SK-N-SH treated with all-trans-retinoic acid at 6 μM for 48 hours (cell line): ENCODE data around the gene TLL2.
A peak's percentile ranks its signal among the peaks of the same experiment; 100 is the strongest.

ENCODE experiments used
- ATAC-seq: fragments of 200-7000 bp; cut with Tn5 transposase; 3 replicates; pipeline ENCODE4 v1.9.1; 2020; ENCODE audit warnings: mild to moderate bottlenecking, moderate library complexity
- ARNTL ChIP-seq: fragments of 450-650 bp; formaldehyde crosslinking; IDR thresholded peaks from 2 replicates; pipeline ENCODE4 v1.5.0; 2020; ENCODE audit warnings: low read depth, mild to moderate bottlenecking, moderate library complexity, borderline replicate concordance
- CREB5 ChIP-seq: fragments of 250-450 bp; sonication (Bioruptor Pico); IDR thresholded peaks from 2 replicates; pipeline ENCODE4 v1.5.1; 2020; ENCODE audit warnings: low read depth, mild to moderate bottlenecking, moderate library complexity
- CSDC2 ChIP-seq: fragments of 250-450 bp; sonication (Bioruptor Pico); IDR thresholded peaks from 2 replicates; pipeline ENCODE4 v1.5.0; 2020; ENCODE audit warnings: mild to moderate bottlenecking, moderate library complexity
- CSRNP3 ChIP-seq: fragments of 250-450 bp; sonication (Bioruptor Pico); IDR thresholded peaks from 2 replicates; pipeline ENCODE4 v1.5.1; 2021; ENCODE audit warnings: mild to moderate bottlenecking, moderate library complexity
- ESRRG ChIP-seq: fragments of 250-450 bp; sonication (Bioruptor Pico); IDR thresholded peaks from 2 replicates; pipeline ENCODE4 v1.6.1; 2021; ENCODE audit warnings: mild to moderate bottlenecking
- GLIS3 ChIP-seq: fragments of 250-450 bp; sonication (Bioruptor Pico); IDR thresholded peaks from 2 replicates; pipeline ENCODE4 v1.5.0; 2020; ENCODE audit warnings: mild to moderate bottlenecking, moderate library complexity
- OSR1 ChIP-seq: fragments of 250-450 bp; sonication (Bioruptor Pico); IDR thresholded peaks from 2 replicates; pipeline ENCODE4 v1.8.0; 2022; ENCODE audit warnings: moderate library complexity, mild to moderate bottlenecking, inconsistent platforms
- PPARA ChIP-seq: fragments of 250-450 bp; sonication (Bioruptor Pico); IDR thresholded peaks from 2 replicates; pipeline ENCODE4 v1.5.0; 2020; ENCODE audit warnings: mild to moderate bottlenecking, borderline replicate concordance
- RARB ChIP-seq: fragments of 250-450 bp; sonication (Bioruptor Pico); IDR thresholded peaks from 2 replicates; pipeline ENCODE4 v1.8.0; 2021; ENCODE audit warnings: mild to moderate bottlenecking, moderate library complexity
- SNAI2 ChIP-seq: fragments of 250-450 bp; sonication (Bioruptor Pico); IDR thresholded peaks from 2 replicates; pipeline ENCODE4 v1.5.0; 2020; ENCODE audit warnings: mild to moderate bottlenecking, moderate library complexity
- TCF4 ChIP-seq: fragments of 250-450 bp; sonication (Bioruptor Pico); IDR thresholded peaks from 2 replicates; pipeline ENCODE4 v1.8.0; 2021; ENCODE audit warnings: mild to moderate bottlenecking, moderate library complexity, borderline replicate concordance
- TOX ChIP-seq: fragments of 250-450 bp; sonication (Bioruptor Pico); IDR thresholded peaks from 2 replicates; pipeline ENCODE4 v1.8.0; 2021; ENCODE audit warnings: mild to moderate bottlenecking, moderate library complexity, borderline replicate concordance
- ZC3H10 ChIP-seq: fragments of 250-450 bp; sonication (Bioruptor Pico); IDR thresholded peaks from 2 replicates; pipeline ENCODE4 v1.5.1; 2021; ENCODE audit warnings: mild to moderate bottlenecking, moderate library complexity
- ZFP3 ChIP-seq: fragments of 250-450 bp; sonication (Bioruptor Pico); IDR thresholded peaks from 2 replicates; pipeline ENCODE4 v1.5.0; 2020; ENCODE audit warnings: mild to moderate bottlenecking, moderate library complexity
- ZFP30 ChIP-seq: fragments of 450-650 bp; formaldehyde crosslinking; IDR thresholded peaks from 2 replicates; pipeline ENCODE4 v1.5.0; 2022; ENCODE audit warnings: mild to moderate bottlenecking, moderate library complexity
- ZNF565 ChIP-seq: fragments of 450-650 bp; formaldehyde crosslinking; conservative IDR thresholded peaks from 2 replicates; pipeline ENCODE4 v1.5.0; 2020; ENCODE audit warnings: low read depth, mild to moderate bottlenecking, moderate library complexity
- ZNF70 ChIP-seq: fragments of 450-650 bp; formaldehyde crosslinking; IDR thresholded peaks from 2 replicates; pipeline ENCODE4 v1.5.0; 2020; ENCODE audit warnings: mild to moderate bottlenecking, moderate library complexity
- ZNF8 ChIP-seq: fragments of 450-650 bp; formaldehyde crosslinking; IDR thresholded peaks from 2 replicates; pipeline ENCODE4 v1.5.0; 2020; ENCODE audit warnings: mild to moderate bottlenecking, moderate library complexity
- TF ChIP-seq, protein P1 (sequence below): fragments of 250-450 bp; sonication (Bioruptor Pico); IDR thresholded peaks from 2 replicates; pipeline ENCODE4 v1.5.0; 2020; ENCODE audit warnings: mild to moderate bottlenecking, moderate library complexity
- TF ChIP-seq, protein P2 (sequence below): fragments of 250-450 bp; sonication (Bioruptor Pico); IDR thresholded peaks from 2 replicates; pipeline ENCODE4 v1.8.0; 2021; ENCODE audit warnings: low read depth, mild to moderate bottlenecking, moderate library complexity, borderline replicate concordance

The TLL2 gene

GRCh38 chr10:96371356-96371755 lies 142.4 kb downstream of the TLL2 start:
- no peak for TF ChIP-seq SNAI2
- TF ChIP-seq ARNTL (CRISPR knock-in tag): no peak
- no peak for TF ChIP-seq OSR1 (CRISPR knock-in tag)
- no peak for TF ChIP-seq ZFP30 (CRISPR knock-in tag)
- no peak for TF ChIP-seq PPARA (CRISPR knock-in tag)
- no peak for TF ChIP-seq CREB5 (CRISPR knock-in tag)
- TF ChIP-seq, protein P1, sequence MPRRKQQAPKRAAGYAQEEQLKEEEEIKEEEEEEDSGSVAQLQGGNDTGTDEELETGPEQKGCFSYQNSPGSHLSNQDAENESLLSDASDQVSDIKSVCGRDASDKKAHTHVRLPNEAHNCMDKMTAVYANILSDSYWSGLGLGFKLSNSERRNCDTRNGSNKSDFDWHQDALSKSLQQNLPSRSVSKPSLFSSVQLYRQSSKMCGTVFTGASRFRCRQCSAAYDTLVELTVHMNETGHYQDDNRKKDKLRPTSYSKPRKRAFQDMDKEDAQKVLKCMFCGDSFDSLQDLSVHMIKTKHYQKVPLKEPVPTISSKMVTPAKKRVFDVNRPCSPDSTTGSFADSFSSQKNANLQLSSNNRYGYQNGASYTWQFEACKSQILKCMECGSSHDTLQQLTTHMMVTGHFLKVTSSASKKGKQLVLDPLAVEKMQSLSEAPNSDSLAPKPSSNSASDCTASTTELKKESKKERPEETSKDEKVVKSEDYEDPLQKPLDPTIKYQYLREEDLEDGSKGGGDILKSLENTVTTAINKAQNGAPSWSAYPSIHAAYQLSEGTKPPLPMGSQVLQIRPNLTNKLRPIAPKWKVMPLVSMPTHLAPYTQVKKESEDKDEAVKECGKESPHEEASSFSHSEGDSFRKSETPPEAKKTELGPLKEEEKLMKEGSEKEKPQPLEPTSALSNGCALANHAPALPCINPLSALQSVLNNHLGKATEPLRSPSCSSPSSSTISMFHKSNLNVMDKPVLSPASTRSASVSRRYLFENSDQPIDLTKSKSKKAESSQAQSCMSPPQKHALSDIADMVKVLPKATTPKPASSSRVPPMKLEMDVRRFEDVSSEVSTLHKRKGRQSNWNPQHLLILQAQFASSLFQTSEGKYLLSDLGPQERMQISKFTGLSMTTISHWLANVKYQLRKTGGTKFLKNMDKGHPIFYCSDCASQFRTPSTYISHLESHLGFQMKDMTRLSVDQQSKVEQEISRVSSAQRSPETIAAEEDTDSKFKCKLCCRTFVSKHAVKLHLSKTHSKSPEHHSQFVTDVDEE (CRISPR knock-in tag): no peak
- TF ChIP-seq ZNF565 (CRISPR knock-in tag): no peak
- ATAC-seq: no peak

GRCh38 chr10:96370584-96371157 lies 143.1 kb downstream of the TLL2 start:
- no peak for TF ChIP-seq ARNTL (CRISPR knock-in tag)
- TF ChIP-seq OSR1 (CRISPR knock-in tag): no peak
- no peak for TF ChIP-seq CSRNP3 (CRISPR knock-in tag)
- no peak for TF ChIP-seq ZFP30 (CRISPR knock-in tag)
- no peak for TF ChIP-seq RARB (CRISPR knock-in tag)
- TF ChIP-seq TCF4 (CRISPR knock-in tag): no peak
- no peak for TF ChIP-seq ZNF8 (CRISPR knock-in tag)
- TF ChIP-seq CSDC2 (CRISPR knock-in tag): no peak
- TF ChIP-seq, protein P2, sequence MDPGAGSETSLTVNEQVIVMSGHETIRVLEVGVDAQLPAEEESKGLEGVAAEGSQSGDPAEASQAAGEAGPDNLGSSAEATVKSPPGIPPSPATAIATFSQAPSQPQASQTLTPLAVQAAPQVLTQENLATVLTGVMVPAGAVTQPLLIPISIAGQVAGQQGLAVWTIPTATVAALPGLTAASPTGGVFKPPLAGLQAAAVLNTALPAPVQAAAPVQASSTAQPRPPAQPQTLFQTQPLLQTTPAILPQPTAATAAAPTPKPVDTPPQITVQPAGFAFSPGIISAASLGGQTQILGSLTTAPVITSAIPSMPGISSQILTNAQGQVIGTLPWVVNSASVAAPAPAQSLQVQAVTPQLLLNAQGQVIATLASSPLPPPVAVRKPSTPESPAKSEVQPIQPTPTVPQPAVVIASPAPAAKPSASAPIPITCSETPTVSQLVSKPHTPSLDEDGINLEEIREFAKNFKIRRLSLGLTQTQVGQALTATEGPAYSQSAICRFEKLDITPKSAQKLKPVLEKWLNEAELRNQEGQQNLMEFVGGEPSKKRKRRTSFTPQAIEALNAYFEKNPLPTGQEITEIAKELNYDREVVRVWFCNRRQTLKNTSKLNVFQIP (CRISPR knock-in tag): no peak
- no peak for TF ChIP-seq ZFP3
- no peak for TF ChIP-seq ZNF70 (CRISPR knock-in tag)
- TF ChIP-seq GLIS3 (CRISPR knock-in tag): no peak
- no peak for TF ChIP-seq CREB5 (CRISPR knock-in tag)
- no peak for TF ChIP-seq PPARA (CRISPR knock-in tag)
- no peak for TF ChIP-seq ZNF565 (CRISPR knock-in tag)
- TF ChIP-seq, protein P1 (CRISPR knock-in tag): no peak
- TF ChIP-seq TOX: no peak
- TF ChIP-seq SNAI2: no peak
- TF ChIP-seq ESRRG: no peak
- TF ChIP-seq ZC3H10 (CRISPR knock-in tag): no peak
- ATAC-seq: peak; percentile 67
